ENCODE results near the gene LNP1. TPM values are rescaled to one million over a fixed set of nuclear protein-coding genes. Genes with fewer than 3 reads are reported as not detected.

LNP1 gene
- total and polyA plus RNA-seq, 10 donors, result 0.52 to 2.6 (median 1.4) TPM

- Histone ChIP-seq H3K4me1 (peaks cover 26 to 79% (median 56%) of the 10 kb centered on the region in 6 donors), H3K4me3 (peak overlapping the region; percentile 72 to 97 (median 94)), H3K27me3 (replicated peaks in 1 of 7) (no peaks in the 10 kb centered on the region), H3K36me3 (no peaks in the 10 kb centered on the region), H3K27ac (peak overlapping the region; percentile 65 to 95 (median 92)), H3K9me3 (no peaks in the 10 kb centered on the region)
- TF ChIP-seq CTCF (IDR thresholded peaks at IDR 0.05 in 8 of 11, conservative IDR thresholded peaks at IDR 0.05 in 3 of 11) (no peak), POLR2A (IDR thresholded peaks at IDR 0.05) (no peak), POLR2AphosphoS5 (IDR thresholded peaks at IDR 0.05) (no peak)
- no peak for DNase-seq
- intact Hi-C loops (cut with DNase I; ENCODE audit: low total_unique reads), result loop anchor here (10.0 kb wide), 1 partner anchor 94 kb away; the partner anchor contains the start of gene TMEM45A
- WGBS, 5 donors, result 0 to 1% (median 0%) methylated on average over 6 to 22 of the region's 22 CpGs
Observed at GRCh38 chr3:100400419-100400779, 940 bp upstream of the LNP1 start.

GRCh38 chr3:100401674-100402041 lies 319 bp downstream of the LNP1 start:
- no peak for TF ChIP-seq POLR2A (IDR thresholded peaks at IDR 0.05)
- TF ChIP-seq CTCF (IDR thresholded peaks at IDR 0.05 in 8 of 11, conservative IDR thresholded peaks at IDR 0.05 in 3 of 11), result no peak
- no peak for TF ChIP-seq POLR2AphosphoS5 (IDR thresholded peaks at IDR 0.05)
- intact Hi-C loops (cut with DNase I; ENCODE audit: low total_unique reads), result loop anchor here (10.0 kb wide), 1 partner anchor 93 kb away; the partner anchor contains the start of gene TMEM45A
- no peaks in the 10 kb centered on the region for H3K36me3 ChIP-seq
- 0 to 1% (median 1%) methylated on average over 23 of the region's 23 CpGs for WGBS, 5 donors
- peak overlapping the region; percentile 65 to 95 (median 92) for H3K27ac ChIP-seq
- peak overlapping the region; percentile 72 to 97 (median 94) for H3K4me3 ChIP-seq
- no peaks in the 10 kb centered on the region for H3K27me3 ChIP-seq (replicated peaks in 1 of 7)
- peaks cover 26 to 66% (median 50%) of the 10 kb centered on the region in 6 donors for H3K4me1 ChIP-seq
- peaks cover 0 to 3% (median 2%) of the 10 kb centered on the region in 8 donors for H3K9me3 ChIP-seq
- peak; percentile 86 for DNase-seq

- Histone ChIP-seq H3K4me3 (peak overlapping the region; percentile 72 to 97 (median 94)), H3K27ac (peak overlapping the region in 7 of 8 donors; percentile 65 to 95 (median 92)), H3K36me3 (no peaks in the 10 kb centered on the region), H3K4me1 (peaks cover 26 to 60% (median 45%) of the 10 kb centered on the region in 6 donors), H3K27me3 (replicated peaks in 1 of 7) (no peaks in the 10 kb centered on the region), H3K9me3 (peaks cover 0 to 9% (median 8%) of the 10 kb centered on the region in 8 donors)
- 6 to 10% (median 8%) methylated on average over 2 of the region's 2 CpGs for WGBS, 5 donors
- no peak for TF ChIP-seq CTCF (IDR thresholded peaks at IDR 0.05 in 8 of 11, conservative IDR thresholded peaks at IDR 0.05 in 3 of 11)
- no peak for TF ChIP-seq POLR2AphosphoS5 (IDR thresholded peaks at IDR 0.05)
- TF ChIP-seq POLR2A (IDR thresholded peaks at IDR 0.05), result no peak
- intact Hi-C loops (cut with DNase I; ENCODE audit: low total_unique reads), result loop anchor here (10.0 kb wide), 1 partner anchor 93 kb away; the partner anchor contains the start of gene TMEM45A
- no peak for DNase-seq
Observed at GRCh38 chr3:100402256-100402655, 917 bp downstream of the LNP1 start.

- intact Hi-C loops (cut with DNase I; ENCODE audit: low total_unique reads), result loop anchor here (10.0 kb wide), 1 partner anchor 92 kb away; the partner anchor contains the start of gene TMEM45A
- WGBS, 5 donors, result 76 to 78% (median 77%) methylated on average over 2 of the region's 2 CpGs
- H3K27me3 ChIP-seq (replicated peaks in 1 of 7), result no peaks in the 10 kb centered on the region
- H3K4me3 ChIP-seq, result peak overlapping the region in 3 of 8 donors; percentile 90 to 94 (median 92)
- TF ChIP-seq POLR2A (IDR thresholded peaks at IDR 0.05) (no peak), CTCF (IDR thresholded peaks at IDR 0.05 in 8 of 11, conservative IDR thresholded peaks at IDR 0.05 in 3 of 11) (no peak), POLR2AphosphoS5 (IDR thresholded peaks at IDR 0.05) (no peak)
- H3K36me3 ChIP-seq, result no peaks in the 10 kb centered on the region
- DNase-seq, result no peak
- H3K9me3 ChIP-seq, result peaks cover 0 to 15% (median 14%) of the 10 kb centered on the region in 8 donors
- no peak overlapping the region for H3K27ac ChIP-seq
- peaks cover 26 to 54% (median 41%) of the 10 kb centered on the region in 6 donors for H3K4me1 ChIP-seq
Observed at GRCh38 chr3:100402891-100403290, 1.6 kb downstream of the LNP1 start.

Data from spleen (tissue), 11 donors.